Neuronal stem cell (in vitro differentiated cells): ENCODE measurements around the gene PRIMA1.
A peak's percentile ranks its signal among the peaks of the same experiment; 100 is the strongest.

Source experiments
- DNase-seq: peaks from one replicate; pipeline ENCODE4 v3.0.0-alpha.2; 2013; ENCODE audit warnings: low spot score
- H2AFZ ChIP-seq: one replicate; pipeline ENCODE4 v1.6.1; 2013; ENCODE audit warnings: mild to moderate bottlenecking, low read length, inconsistent platforms
- H2AK5ac ChIP-seq: 2 replicates; pipeline ENCODE4 v1.6.1; 2013; ENCODE audit warnings: low read depth, mild to moderate bottlenecking, inconsistent platforms, low read length, moderate library complexity, mixed read lengths
- H2BK120ac ChIP-seq: 2 replicates; pipeline ENCODE4 v1.6.1; 2013; ENCODE audit warnings: low read depth, mild to moderate bottlenecking, inconsistent platforms, low read length, moderate library complexity, mixed read lengths
- H2BK12ac ChIP-seq: one replicate; pipeline ENCODE4 v1.6.1; 2013; ENCODE audit warnings: low read length, inconsistent platforms
- H2BK15ac ChIP-seq: 2 replicates; pipeline ENCODE4 v1.6.1; 2013; ENCODE audit warnings: mild to moderate bottlenecking, low read length, inconsistent platforms, mixed read lengths
- H2BK5ac ChIP-seq: one replicate; pipeline ENCODE4 v1.6.1; 2013; ENCODE audit warnings: inconsistent platforms, mild to moderate bottlenecking, low read length, moderate library complexity
- H3K14ac ChIP-seq: one replicate; pipeline ENCODE4 v1.6.1; 2013; ENCODE audit warnings: low read length, inconsistent platforms
- H3K18ac ChIP-seq: 2 replicates; pipeline ENCODE4 v1.6.1; 2013; ENCODE audit warnings: low read length, inconsistent platforms
- H3K23ac ChIP-seq: 2 replicates; pipeline ENCODE4 v1.6.1; 2013; ENCODE audit warnings: low read depth, mild to moderate bottlenecking, mixed read lengths, low read length, inconsistent platforms; ENCODE audit not compliant: poor library complexity
- H3K27ac ChIP-seq: replicated peaks from 3 replicates; pipeline ENCODE4 v1.5.1; 2013; ENCODE audit warnings: low read length, inconsistent platforms
- H3K27me3 ChIP-seq, 3 experiments: 2 replicates each; pipeline ENCODE4 v1.6.1; 2013; ENCODE audit warnings: low read length in 3 of 3, mild to moderate bottlenecking in 2 of 3, inconsistent platforms in 1 of 3, low read depth in 1 of 3, mixed read lengths in 1 of 3, moderate library complexity in 1 of 3; ENCODE audit not compliant: control insufficient read depth in 3 of 3, insufficient read depth in 3 of 3
- H3K36me3 ChIP-seq, 2 donors: replicated peaks in 1 of 2; 2 replicates each; pipeline ENCODE4 v1.6.1; 2013; ENCODE audit warnings: low read length in 2 of 2; ENCODE audit not compliant: control insufficient read depth in 2 of 2, insufficient read depth in 2 of 2
- H3K4ac ChIP-seq: 2 replicates; pipeline ENCODE4 v1.6.1; 2013; ENCODE audit warnings: inconsistent platforms, mild to moderate bottlenecking, low read length, moderate library complexity
- H3K4me1 ChIP-seq, 2 donors: 1 replicate in 1 of 2; 2 replicates in 1 of 2; pipeline ENCODE4 v1.6.1; 2013; ENCODE audit warnings: low read length in 2 of 2, low read depth in 1 of 2; ENCODE audit not compliant: control insufficient read depth in 2 of 2, insufficient read depth in 1 of 2
- H3K4me2 ChIP-seq: one replicate; pipeline ENCODE4 v1.6.1; 2013; ENCODE audit warnings: mild to moderate bottlenecking, low read length, inconsistent platforms; ENCODE audit not compliant: insufficient read depth, poor library complexity, severe bottlenecking
- H3K4me3 ChIP-seq, 2 donors: 2 replicates each; pipeline ENCODE4 v1.5.1; 2013; ENCODE audit warnings: low read length in 2 of 2, mild to moderate bottlenecking in 2 of 2, inconsistent platforms in 1 of 2, moderate library complexity in 1 of 2
- H3K79me1 ChIP-seq: one replicate; pipeline ENCODE4 v1.6.1; 2013; ENCODE audit warnings: low read depth, mild to moderate bottlenecking, inconsistent platforms, low read length, moderate library complexity
- H3K9ac ChIP-seq: one replicate; pipeline ENCODE4 v1.6.1; 2013; ENCODE audit warnings: mild to moderate bottlenecking, low read depth, low read length, inconsistent platforms; ENCODE audit not compliant: poor library complexity
- H3K9me3 ChIP-seq, 2 donors: replicated peaks in 1 of 2; 2 replicates each; pipeline versions ENCODE3 to v1.6.1; 2013; ENCODE audit warnings: low read length in 2 of 2, mild to moderate bottlenecking in 2 of 2, inconsistent platforms in 1 of 2, low read depth in 1 of 2, mixed read lengths in 1 of 2, moderate library complexity in 1 of 2; ENCODE audit not compliant: control insufficient read depth in 2 of 2, insufficient read depth in 1 of 2
- H4K8ac ChIP-seq: one replicate; pipeline ENCODE4 v1.6.1; 2013; ENCODE audit warnings: low read depth, mild to moderate bottlenecking, inconsistent platforms, low read length, moderate library complexity
- H4K91ac ChIP-seq: one replicate; pipeline ENCODE4 v1.6.1; 2013; ENCODE audit warnings: low read length, low read depth, mild to moderate bottlenecking, inconsistent platforms; ENCODE audit not compliant: poor library complexity
- WGBS, 2 donors: extraction: QIAGEN DNeasy Blood & Tissue Kit; methylation state at CpG; one replicate each; pipeline ENCODE4 v1.1.7; 2013; ENCODE audit warnings: missing lambda C conversion rate in 2 of 2, mixed read lengths in 1 of 2; ENCODE audit not compliant: insufficient read length in 2 of 2, insufficient replicate concordance in 1 of 2; ENCODE audit errors: extremely low coverage in 2 of 2; 5-methylcytosine and 5-hydroxymethylcytosine counted together

Gene PRIMA1

GRCh38 chr14:93702946-93703345 lies 85.3 kb downstream of the PRIMA1 start:
- H2BK15ac ChIP-seq = no peak overlapping the region
- H2AFZ ChIP-seq = peak overlapping the region; percentile 24
- H2BK12ac ChIP-seq = no peak overlapping the region
- H3K9me3 ChIP-seq = no peaks in the 10 kb centered on the region
- no peak overlapping the region for H3K4ac ChIP-seq
- no peak overlapping the region for H4K91ac ChIP-seq
- H4K8ac ChIP-seq = no peak overlapping the region
- DNase-seq = no peak
- no peak overlapping the region for H3K18ac ChIP-seq
- H3K14ac ChIP-seq = no peak overlapping the region
- H3K4me2 ChIP-seq = no peak overlapping the region
- no peak overlapping the region for H2BK120ac ChIP-seq
- no peak overlapping the region for H2BK5ac ChIP-seq
- H3K9ac ChIP-seq = no peak overlapping the region
- no peak overlapping the region for H3K27ac ChIP-seq
- WGBS, 2 donors = no CpG with 5 or more reads among the region's 6 CpGs
- peaks cover 0 to 3% of the 10 kb centered on the region in 2 donors for H3K4me1 ChIP-seq
- no peak overlapping the region for H3K23ac ChIP-seq
- H3K27me3 ChIP-seq = peaks cover 0 to 10% (median 0%) of the 10 kb centered on the region in 3 experiments
- no peak overlapping the region for H3K4me3 ChIP-seq
- no peaks in the 10 kb centered on the region for H3K79me1 ChIP-seq
- H3K36me3 ChIP-seq = no peaks in the 10 kb centered on the region
- H2AK5ac ChIP-seq = no peak overlapping the region

- Histone ChIP-seq H2AK5ac (no peak overlapping the region), H4K91ac (no peak overlapping the region), H2BK5ac (no peak overlapping the region), H3K9ac (no peak overlapping the region), H4K8ac (no peak overlapping the region), H3K14ac (no peak overlapping the region), H2AFZ (no peak overlapping the region), H3K4me1 (peaks cover 0 to 3% of the 10 kb centered on the region in 2 donors), H3K4me2 (no peak overlapping the region), H3K9me3 (no peaks in the 10 kb centered on the region), H3K4me3 (no peak overlapping the region), H2BK12ac (no peak overlapping the region), H3K4ac (no peak overlapping the region), H3K79me1 (no peaks in the 10 kb centered on the region), H3K27me3 (no peaks in the 10 kb centered on the region), H2BK15ac (no peak overlapping the region), H3K18ac (no peak overlapping the region), H2BK120ac (no peak overlapping the region), H3K27ac (no peak overlapping the region), H3K36me3 (no peaks in the 10 kb centered on the region), H3K23ac (no peak overlapping the region)
- no CpG with 5 or more reads among the region's 2 CpGs for WGBS, 2 donors
- no peak for DNase-seq
Measured at GRCh38 chr14:93701562-93701961, 86.7 kb downstream of the PRIMA1 start.

- H2AFZ ChIP-seq = no peak overlapping the region
Measured at GRCh38 chr14:93700928-93701327, 87.4 kb downstream of the PRIMA1 start.

GRCh38 chr14:93693914-93694313 lies 94.4 kb downstream of the PRIMA1 start:
- Histone ChIP-seq H3K23ac (no peak overlapping the region), H3K9ac (no peak overlapping the region), H3K79me1 (peaks cover 2% of the 10 kb centered on the region), H2BK15ac (no peak overlapping the region), H3K27me3 (no peaks in the 10 kb centered on the region), H2BK5ac (no peak overlapping the region), H4K8ac (no peak overlapping the region), H2AK5ac (no peak overlapping the region), H3K18ac (no peak overlapping the region), H3K36me3 (no peaks in the 10 kb centered on the region), H2AFZ (peak overlapping the region; percentile 39), H3K9me3 (no peaks in the 10 kb centered on the region), H4K91ac (no peak overlapping the region), H2BK12ac (no peak overlapping the region), H3K4ac (no peak overlapping the region), H2BK120ac (no peak overlapping the region), H3K4me3 (no peak overlapping the region), H3K14ac (no peak overlapping the region), H3K4me1 (peaks cover 0 to 14% of the 10 kb centered on the region in 2 donors), H3K4me2 (peak overlapping the region; percentile 28), H3K27ac (peak overlapping the region; percentile 90)
- DNase-seq = peak; percentile 54
- no CpG with 5 or more reads among the region's 6 CpGs for WGBS, 2 donors

More at GRCh38 chr14:93700928-93701327, 87.4 kb downstream of the PRIMA1 start:
- H3K27me3 ChIP-seq = no peaks in the 10 kb centered on the region
- H2BK15ac ChIP-seq = no peak overlapping the region
- no peak for DNase-seq
- H2BK120ac ChIP-seq = no peak overlapping the region
- H3K4me2 ChIP-seq = no peak overlapping the region
- no peak overlapping the region for H3K27ac ChIP-seq
- no peak overlapping the region for H3K4ac ChIP-seq
- H3K4me3 ChIP-seq = no peak overlapping the region
- H3K36me3 ChIP-seq = no peaks in the 10 kb centered on the region
- no peak overlapping the region for H2AK5ac ChIP-seq
- no peak overlapping the region for H2BK12ac ChIP-seq
- no peak overlapping the region for H3K23ac ChIP-seq
- no peak overlapping the region for H2BK5ac ChIP-seq
- no peak overlapping the region for H3K14ac ChIP-seq
- H3K18ac ChIP-seq = no peak overlapping the region
- no peak overlapping the region for H4K8ac ChIP-seq
- H3K9me3 ChIP-seq = no peaks in the 10 kb centered on the region
- H3K9ac ChIP-seq = no peak overlapping the region
- H3K79me1 ChIP-seq = no peaks in the 10 kb centered on the region
- H3K4me1 ChIP-seq = peaks cover 0 to 3% of the 10 kb centered on the region in 2 donors
- no peak overlapping the region for H4K91ac ChIP-seq
